ENCODE data around the gene ELP6.

ELP6 gene

DNA sequence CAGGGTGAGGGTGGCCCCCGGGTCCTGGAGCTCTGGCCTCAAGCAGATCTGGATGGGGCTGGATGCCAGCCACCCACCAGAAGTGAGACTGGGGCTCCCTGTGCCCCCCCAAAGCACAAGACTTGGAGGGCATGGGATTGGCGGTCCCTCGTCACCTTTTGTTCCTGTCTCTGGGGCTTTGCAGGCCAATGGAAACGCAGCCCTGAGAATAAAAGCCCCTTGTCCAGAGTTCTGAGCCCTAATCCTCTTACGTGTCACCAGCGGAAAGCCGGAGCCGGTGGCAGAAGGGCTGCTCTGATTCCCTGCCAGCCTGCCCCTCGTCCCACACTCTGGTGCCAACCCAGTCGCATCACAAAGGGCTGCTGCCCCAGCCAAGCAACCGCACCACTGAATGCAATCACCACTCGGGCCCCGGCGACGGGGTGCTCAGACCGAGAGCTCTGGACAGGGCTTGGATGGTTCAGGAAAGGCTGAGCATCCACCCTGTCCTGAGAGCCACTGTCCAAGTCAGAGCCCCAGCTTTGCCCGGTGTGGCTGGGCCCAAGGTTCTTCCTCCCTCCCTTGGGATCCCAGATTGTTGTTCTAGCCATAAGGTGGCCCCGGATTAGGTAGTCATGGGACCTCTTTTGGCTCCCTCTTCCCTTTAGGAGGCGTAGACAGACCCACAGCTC is 22.8 kb upstream of the ELP6 start:
- TF ChIP-seq TAF1 (IDR thresholded peaks at IDR 0.05; ENCODE audit: low read depth) = no peak
- no peak for TF ChIP-seq RAD21 (IDR thresholded peaks at IDR 0.05; ENCODE audit: low read depth)
- TF ChIP-seq YY1 (IDR thresholded peaks at IDR 0.05; ENCODE audit: low read depth) = no peak
- TF ChIP-seq, protein P1, sequence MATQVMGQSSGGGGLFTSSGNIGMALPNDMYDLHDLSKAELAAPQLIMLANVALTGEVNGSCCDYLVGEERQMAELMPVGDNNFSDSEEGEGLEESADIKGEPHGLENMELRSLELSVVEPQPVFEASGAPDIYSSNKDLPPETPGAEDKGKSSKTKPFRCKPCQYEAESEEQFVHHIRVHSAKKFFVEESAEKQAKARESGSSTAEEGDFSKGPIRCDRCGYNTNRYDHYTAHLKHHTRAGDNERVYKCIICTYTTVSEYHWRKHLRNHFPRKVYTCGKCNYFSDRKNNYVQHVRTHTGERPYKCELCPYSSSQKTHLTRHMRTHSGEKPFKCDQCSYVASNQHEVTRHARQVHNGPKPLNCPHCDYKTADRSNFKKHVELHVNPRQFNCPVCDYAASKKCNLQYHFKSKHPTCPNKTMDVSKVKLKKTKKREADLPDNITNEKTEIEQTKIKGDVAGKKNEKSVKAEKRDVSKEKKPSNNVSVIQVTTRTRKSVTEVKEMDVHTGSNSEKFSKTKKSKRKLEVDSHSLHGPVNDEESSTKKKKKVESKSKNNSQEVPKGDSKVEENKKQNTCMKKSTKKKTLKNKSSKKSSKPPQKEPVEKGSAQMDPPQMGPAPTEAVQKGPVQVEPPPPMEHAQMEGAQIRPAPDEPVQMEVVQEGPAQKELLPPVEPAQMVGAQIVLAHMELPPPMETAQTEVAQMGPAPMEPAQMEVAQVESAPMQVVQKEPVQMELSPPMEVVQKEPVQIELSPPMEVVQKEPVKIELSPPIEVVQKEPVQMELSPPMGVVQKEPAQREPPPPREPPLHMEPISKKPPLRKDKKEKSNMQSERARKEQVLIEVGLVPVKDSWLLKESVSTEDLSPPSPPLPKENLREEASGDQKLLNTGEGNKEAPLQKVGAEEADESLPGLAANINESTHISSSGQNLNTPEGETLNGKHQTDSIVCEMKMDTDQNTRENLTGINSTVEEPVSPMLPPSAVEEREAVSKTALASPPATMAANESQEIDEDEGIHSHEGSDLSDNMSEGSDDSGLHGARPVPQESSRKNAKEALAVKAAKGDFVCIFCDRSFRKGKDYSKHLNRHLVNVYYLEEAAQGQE (IDR thresholded peaks at IDR 0.05; ENCODE audit: low read depth) = no peak
- no peak for TF ChIP-seq EP300 (IDR thresholded peaks at IDR 0.05; ENCODE audit: borderline replicate concordance)
- TF ChIP-seq NFIC (IDR thresholded peaks at IDR 0.05) = no peak
- TF ChIP-seq, protein P2, sequence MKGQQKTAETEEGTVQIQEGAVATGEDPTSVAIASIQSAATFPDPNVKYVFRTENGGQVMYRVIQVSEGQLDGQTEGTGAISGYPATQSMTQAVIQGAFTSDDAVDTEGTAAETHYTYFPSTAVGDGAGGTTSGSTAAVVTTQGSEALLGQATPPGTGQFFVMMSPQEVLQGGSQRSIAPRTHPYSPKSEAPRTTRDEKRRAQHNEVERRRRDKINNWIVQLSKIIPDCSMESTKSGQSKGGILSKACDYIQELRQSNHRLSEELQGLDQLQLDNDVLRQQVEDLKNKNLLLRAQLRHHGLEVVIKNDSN (IDR thresholded peaks at IDR 0.05) = no peak
- TF ChIP-seq FOXM1 (IDR thresholded peaks at IDR 0.05; ENCODE audit: borderline replicate concordance, low read depth) = no peak
- no peak for TF ChIP-seq TEAD4 (IDR thresholded peaks at IDR 0.05)
- TF ChIP-seq CEBPB (IDR thresholded peaks at IDR 0.05) = no peak

DNA sequence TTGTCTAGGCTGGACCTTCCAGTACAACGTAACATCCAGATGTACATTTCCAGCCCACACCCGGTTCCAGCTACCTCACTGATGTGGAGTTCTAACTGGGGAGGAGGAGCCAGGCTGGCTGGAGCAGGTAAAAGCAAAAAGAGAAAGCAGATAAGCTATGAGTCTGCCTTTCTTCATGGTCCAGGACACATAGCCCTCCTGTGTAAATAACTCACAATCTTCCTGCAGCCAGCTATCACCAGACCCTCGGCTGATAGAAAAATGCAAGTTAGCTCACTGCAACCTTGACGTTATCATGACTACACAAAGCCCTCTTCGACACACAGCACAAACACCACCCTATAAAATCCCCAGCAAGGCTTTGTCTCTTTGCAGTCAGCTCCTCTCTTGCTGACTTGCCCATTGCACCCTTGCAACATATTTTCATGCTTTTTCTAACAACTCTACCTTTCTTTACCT is 20.5 kb upstream of the ELP6 start:
- TF ChIP-seq EP300 (IDR thresholded peaks at IDR 0.05; ENCODE audit: borderline replicate concordance) (no peak), CEBPB (IDR thresholded peaks at IDR 0.05) (no peak), YY1 (IDR thresholded peaks at IDR 0.05; ENCODE audit: low read depth) (no peak), FOXM1 (IDR thresholded peaks at IDR 0.05; ENCODE audit: borderline replicate concordance, low read depth) (no peak), CREB1 (IDR thresholded peaks at IDR 0.05; ENCODE audit: low read depth) (no peak)
- TF ChIP-seq, protein P2 (IDR thresholded peaks at IDR 0.05) = no peak

DNA sequence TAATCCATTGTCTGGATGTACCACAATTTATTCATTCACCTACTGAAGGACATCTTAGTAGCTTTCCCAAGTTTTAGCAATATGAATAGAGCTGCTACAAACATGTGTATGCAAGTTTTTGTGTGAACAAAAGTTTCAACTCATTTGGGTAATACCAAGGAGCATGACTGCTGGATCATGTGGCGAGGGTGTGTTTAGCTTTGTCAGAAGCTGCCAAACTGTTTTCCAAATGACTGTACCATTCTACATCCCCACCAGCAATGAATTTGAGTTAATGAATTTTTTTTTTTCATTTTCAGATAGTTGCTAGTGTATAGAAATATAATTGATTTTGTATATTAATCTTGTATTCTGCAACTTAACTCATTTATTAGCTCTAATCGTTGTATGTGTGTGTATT is 20.0 kb upstream of the ELP6 start:
- TF ChIP-seq CREB1 (IDR thresholded peaks at IDR 0.05; ENCODE audit: low read depth) = no peak
- TF ChIP-seq, protein P1 (IDR thresholded peaks at IDR 0.05; ENCODE audit: low read depth) = no peak
- no peak for TF ChIP-seq RAD21 (IDR thresholded peaks at IDR 0.05; ENCODE audit: low read depth)
- TF ChIP-seq EGR1 (IDR thresholded peaks at IDR 0.05) = no peak
- no peak for TF ChIP-seq FOXM1 (IDR thresholded peaks at IDR 0.05; ENCODE audit: borderline replicate concordance, low read depth)
- TF ChIP-seq, protein P3, sequence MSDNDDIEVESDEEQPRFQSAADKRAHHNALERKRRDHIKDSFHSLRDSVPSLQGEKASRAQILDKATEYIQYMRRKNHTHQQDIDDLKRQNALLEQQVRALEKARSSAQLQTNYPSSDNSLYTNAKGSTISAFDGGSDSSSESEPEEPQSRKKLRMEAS (IDR thresholded peaks at IDR 0.05) = no peak
- TF ChIP-seq TAF1 (IDR thresholded peaks at IDR 0.05; ENCODE audit: low read depth) = no peak
- TF ChIP-seq ZBTB7A (IDR thresholded peaks at IDR 0.05; ENCODE audit: low read depth) = no peak
- TF ChIP-seq EP300 (IDR thresholded peaks at IDR 0.05; ENCODE audit: borderline replicate concordance) = no peak
- TF ChIP-seq, protein P2 (IDR thresholded peaks at IDR 0.05) = no peak
- TF ChIP-seq TCF12 (IDR thresholded peaks at IDR 0.05; ENCODE audit: low read depth) = no peak
- TF ChIP-seq YY1 (IDR thresholded peaks at IDR 0.05; ENCODE audit: low read depth) = no peak
- no peak for TF ChIP-seq NFIC (IDR thresholded peaks at IDR 0.05)
- no peak for TF ChIP-seq TEAD4 (IDR thresholded peaks at IDR 0.05)
- no peak for TF ChIP-seq CEBPB (IDR thresholded peaks at IDR 0.05)

DNA sequence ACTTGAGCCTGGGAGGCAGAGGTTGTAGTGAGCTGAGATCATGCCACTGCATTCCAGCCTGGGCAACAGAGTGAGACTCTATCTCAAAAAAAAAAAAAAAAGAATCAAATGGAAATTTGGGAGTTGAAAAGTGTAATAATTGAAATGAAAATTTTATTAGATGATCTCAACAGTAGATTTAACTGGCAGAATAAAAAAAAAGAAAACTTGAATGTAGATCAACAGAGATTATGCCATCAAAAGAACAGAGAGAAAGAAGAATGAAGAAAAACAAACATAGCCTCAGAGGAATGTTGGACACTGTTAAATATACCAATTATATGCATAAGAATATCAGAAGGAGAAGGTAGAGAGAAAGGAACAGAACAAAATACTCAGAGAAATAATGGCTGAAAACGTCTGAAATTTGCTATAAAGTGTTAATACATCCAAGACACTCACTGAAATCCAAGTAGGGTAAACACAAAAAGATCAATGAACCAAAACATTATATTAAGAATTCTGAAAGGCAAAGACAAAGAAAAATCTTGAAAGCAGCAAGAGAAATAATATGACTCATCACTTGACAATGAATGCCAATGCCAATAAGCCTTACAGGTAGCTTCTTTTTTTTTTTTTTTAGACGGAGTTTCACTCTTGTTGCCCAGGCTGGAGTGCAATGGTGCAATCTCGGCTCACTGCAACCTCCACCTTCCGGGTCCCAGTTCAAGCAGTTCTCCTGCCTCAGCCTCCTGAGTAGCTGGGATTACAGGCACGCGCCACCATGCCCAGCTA is 14.6 kb upstream of the ELP6 start:
- TF ChIP-seq CEBPB (IDR thresholded peaks at IDR 0.05) (0 out of 2 replicates have a peak, but pooled peaks have one; percentile 10), TAF1 (IDR thresholded peaks at IDR 0.05; ENCODE audit: low read depth) (no peak), TEAD4 (IDR thresholded peaks at IDR 0.05) (peak; percentile 2; the same call in 1 of the 2 replicates)

DNA sequence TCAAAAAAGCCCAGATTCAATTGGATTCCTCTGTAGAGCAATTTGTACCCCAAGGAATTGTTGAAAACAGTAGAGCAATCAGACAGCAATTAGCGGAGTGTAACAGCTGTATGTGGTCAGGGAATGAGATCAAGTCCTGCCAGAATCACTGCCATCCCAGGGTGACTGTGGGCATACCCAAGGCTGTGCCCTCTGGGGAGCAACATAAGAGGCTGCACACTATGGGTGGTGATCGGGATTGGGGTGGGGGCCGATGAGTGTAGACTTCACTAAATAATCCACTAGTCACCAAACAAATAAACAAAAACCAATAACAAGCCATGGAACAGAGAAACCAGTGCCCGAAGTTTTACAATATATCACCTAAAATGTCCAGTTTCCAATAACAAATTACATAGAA is 12.1 kb upstream of the ELP6 start:
- TF ChIP-seq RAD21 (IDR thresholded peaks at IDR 0.05; ENCODE audit: low read depth) (no peak), YY1 (IDR thresholded peaks at IDR 0.05; ENCODE audit: low read depth) (no peak), EP300 (IDR thresholded peaks at IDR 0.05; ENCODE audit: borderline replicate concordance) (no peak), EGR1 (IDR thresholded peaks at IDR 0.05) (no peak), TEAD4 (IDR thresholded peaks at IDR 0.05) (no peak), TAF1 (IDR thresholded peaks at IDR 0.05; ENCODE audit: low read depth) (no peak), ZBTB7A (IDR thresholded peaks at IDR 0.05; ENCODE audit: low read depth) (no peak), CREB1 (IDR thresholded peaks at IDR 0.05; ENCODE audit: low read depth) (no peak)
- TF ChIP-seq, protein P1 (IDR thresholded peaks at IDR 0.05; ENCODE audit: low read depth) = no peak
- TF ChIP-seq, protein P2 (IDR thresholded peaks at IDR 0.05) = no peak
- TF ChIP-seq, protein P3 (IDR thresholded peaks at IDR 0.05) = no peak

Measured in Ishikawa (cell line).